ENCODE measurements around the gene ROBO1. TPM values are rescaled to one million over a fixed set of nuclear protein-coding genes. Genes with fewer than 3 reads are reported as not detected.

Gene ROBO1
- total RNA-seq, 1 experiment from 2014 or later, result 35.5 TPM

DNA sequence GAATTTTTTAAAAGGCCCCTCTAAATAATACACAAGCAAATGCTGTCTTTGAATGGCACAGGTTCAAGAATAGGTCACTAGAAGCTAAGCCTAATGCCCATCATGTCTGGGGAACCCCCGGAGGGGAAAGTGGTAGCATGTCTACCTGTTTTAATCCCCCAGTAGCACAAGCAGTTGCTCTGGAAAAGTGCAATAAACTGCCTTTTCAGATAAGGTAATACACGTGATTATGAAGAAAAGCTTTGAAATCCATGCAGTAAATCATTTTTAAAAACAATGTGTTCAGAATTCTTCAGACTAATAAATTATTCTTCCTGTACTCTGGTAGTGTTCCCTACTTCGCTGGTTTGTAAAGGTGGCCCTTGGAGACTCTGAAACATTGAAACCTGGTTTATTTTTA is 922.2 kb downstream of the ROBO1 start:
- Histone ChIP-seq H3F3A (ENCODE audit: low read length, unreplicated experiment) (no peaks in the 10 kb centered on the region), H3K27ac (ENCODE audit: low read length) (no peak overlapping the region)

DNA sequence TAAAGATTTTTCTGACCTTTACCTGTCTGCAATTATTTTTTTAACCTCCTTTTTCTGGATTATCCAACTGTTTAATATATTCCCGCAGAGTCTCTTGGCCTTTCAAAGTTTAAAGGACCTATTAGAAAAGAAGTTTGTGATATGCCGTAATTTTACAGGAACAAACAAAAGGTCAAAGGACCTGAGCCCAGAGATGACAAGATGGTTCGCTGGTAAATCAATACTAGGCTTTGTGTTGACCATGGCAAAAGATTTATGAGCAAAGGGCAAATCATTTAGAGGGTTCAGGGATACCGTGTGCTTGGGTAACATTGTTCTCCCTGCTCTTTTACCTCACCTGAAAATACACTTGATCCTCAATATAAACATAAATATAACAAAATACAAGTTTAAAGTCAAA is 923.5 kb downstream of the ROBO1 start:
- no TSS peak for BruUV-seq (replicated peaks)
- Histone ChIP-seq H3K9me2 (replicated peaks; ENCODE audit: low read length) (no peaks in the 10 kb centered on the region), H3F3A (ENCODE audit: low read length, unreplicated experiment) (no peaks in the 10 kb centered on the region), H4K20me1 (ENCODE audit: low read length) (no peaks in the 10 kb centered on the region), H3K27me3 (ENCODE audit: low read length) (no peaks in the 10 kb centered on the region), H3K36me3 (ENCODE audit: low read depth, low read length) (no peaks in the 10 kb centered on the region), H3K4me2 (ENCODE audit: low read length) (no peak overlapping the region), H3K4me3 (ENCODE audit: low read length) (no peak overlapping the region), H3K4me1 (ENCODE audit: insufficient read depth, low read length) (peaks cover 16% of the 10 kb centered on the region), H3K9me3 (ENCODE audit: low read length) (no peaks in the 10 kb centered on the region), H3K9ac (ENCODE audit: low read length) (no peak overlapping the region), H3K27ac (ENCODE audit: low read length) (no peak overlapping the region), H2AFZ (ENCODE audit: low read length) (no peak overlapping the region), H3K79me2 (ENCODE audit: low read length) (no peaks in the 10 kb centered on the region)
- ChIA-PET POLR2A (ENCODE audit: unreplicated experiment) (no interaction called here), CTCF (no interaction called here)
- ATAC-seq (no peak), DNase-seq (no peak)
- intact Hi-C loops (cut with micrococcal nuclease), result no loop called here
- no peak for TF ChIP-seq CTCF (conservative IDR thresholded peaks at IDR 0.05; ENCODE audit: low read depth, low read length)
- no peak for TF ChIP-seq EZH2phosphoT487 (IDR thresholded peaks at IDR 0.05; ENCODE audit: borderline replicate concordance, low read length)
- TF ChIP-seq EZH2 (IDR thresholded peaks at IDR 0.05; ENCODE audit: low read length, unreplicated experiment), result no peak

More for the DNA sequence above, 922.2 kb downstream of the ROBO1 start:
- Histone ChIP-seq H3K4me2 (ENCODE audit: low read length) (no peak overlapping the region), H3K9me3 (ENCODE audit: low read length) (no peaks in the 10 kb centered on the region), H3K4me3 (ENCODE audit: low read length) (no peak overlapping the region), H3K4me1 (ENCODE audit: insufficient read depth, low read length) (peaks cover 8% of the 10 kb centered on the region; the same call in 1 of the 2 replicates), H3K9ac (ENCODE audit: low read length) (no peak overlapping the region), H3K36me3 (ENCODE audit: low read depth, low read length) (no peaks in the 10 kb centered on the region), H3K9me2 (replicated peaks; ENCODE audit: low read length) (no peaks in the 10 kb centered on the region), H3K27me3 (ENCODE audit: low read length) (no peaks in the 10 kb centered on the region), H3K79me2 (ENCODE audit: low read length) (no peaks in the 10 kb centered on the region), H2AFZ (ENCODE audit: low read length) (no peak overlapping the region), H4K20me1 (ENCODE audit: low read length) (no peaks in the 10 kb centered on the region)
- no peak for TF ChIP-seq EZH2phosphoT487 (IDR thresholded peaks at IDR 0.05; ENCODE audit: borderline replicate concordance, low read length)
- TF ChIP-seq CTCF (conservative IDR thresholded peaks at IDR 0.05; ENCODE audit: low read depth, low read length), result no peak
- no peak for TF ChIP-seq EZH2 (IDR thresholded peaks at IDR 0.05; ENCODE audit: low read length, unreplicated experiment)
- BruUV-seq (replicated peaks), result no TSS peak
- ATAC-seq, result no peak
- intact Hi-C loops (cut with micrococcal nuclease), result no loop called here
- no peak for DNase-seq
- POLR2A ChIA-PET (ENCODE audit: unreplicated experiment), result no interaction called here
- CTCF ChIA-PET, result no interaction called here

- ATAC-seq, result peak; percentile 85
- no peaks in the 10 kb centered on the region for H3K27me3 ChIP-seq (ENCODE audit: low read length)
- no TSS peak for BruUV-seq (replicated peaks)
- H3K9ac ChIP-seq (ENCODE audit: low read length), result no peak overlapping the region
- no peaks in the 10 kb centered on the region for H3F3A ChIP-seq (ENCODE audit: low read length, unreplicated experiment)
- H3K4me3 ChIP-seq (ENCODE audit: low read length), result no peak overlapping the region
- no peaks in the 10 kb centered on the region for H3K36me3 ChIP-seq (ENCODE audit: low read depth, low read length)
- no peaks in the 10 kb centered on the region for H3K9me3 ChIP-seq (ENCODE audit: low read length)
- no peaks in the 10 kb centered on the region for H3K79me2 ChIP-seq (ENCODE audit: low read length)
- TF ChIP-seq EZH2phosphoT487 (IDR thresholded peaks at IDR 0.05; ENCODE audit: borderline replicate concordance, low read length), result no peak
- no peak for TF ChIP-seq EZH2 (IDR thresholded peaks at IDR 0.05; ENCODE audit: low read length, unreplicated experiment)
- no peak for TF ChIP-seq CTCF (conservative IDR thresholded peaks at IDR 0.05; ENCODE audit: low read depth, low read length)
- H3K9me2 ChIP-seq (replicated peaks; ENCODE audit: low read length), result no peaks in the 10 kb centered on the region
- ChIA-PET POLR2A (ENCODE audit: unreplicated experiment) (no interaction called here), CTCF (no interaction called here)
- H3K27ac ChIP-seq (ENCODE audit: low read length), result no peak overlapping the region
- peak; percentile 65 for DNase-seq
- H2AFZ ChIP-seq (ENCODE audit: low read length), result no peak overlapping the region
- H3K4me2 ChIP-seq (ENCODE audit: low read length), result peak overlapping the region; percentile 11
- no peaks in the 10 kb centered on the region for H4K20me1 ChIP-seq (ENCODE audit: low read length)
- peaks cover 13% of the 10 kb centered on the region for H3K4me1 ChIP-seq (ENCODE audit: insufficient read depth, low read length)
- intact Hi-C loops (cut with micrococcal nuclease), result no loop called here
These were observed 928.1 kb downstream of the ROBO1 start for GRCh38 chr3:78839693-78840092.

All from PC-3 (cell line).